HAP-1 (cell line): Measurements from ENCODE around the gene COL28A1.
"Not testable (repeated sequence)": the region's sequence is repeated elsewhere in the genome, so short reads cannot be mapped to it uniquely, and the experiment has no call there.

Experiments used
- DNase-seq, 2 experiments: peaks; one replicate each; pipeline ENCODE4 v3.0.0-alpha.2; 2016 to 2020; ENCODE audit warnings: low spot score in 2 of 2
- H3K27me3 ChIP-seq: fragments of 250-450 bp; sonication (Bioruptor Pico); 2 replicates; pipeline ENCODE4 v1.5.1; 2020; ENCODE audit warnings: low read depth, mild to moderate bottlenecking, moderate library complexity
- H3K36me3 ChIP-seq: fragments of 250-450 bp; sonication (Bioruptor Pico); replicated peaks from 2 replicates; pipeline ENCODE4 v1.5.1; 2020; ENCODE audit warnings: mild to moderate bottlenecking
- H3K4me1 ChIP-seq: fragments of 250-450 bp; sonication (Bioruptor Pico); 2 replicates; pipeline ENCODE4 v1.5.1; 2020; ENCODE audit warnings: mild to moderate bottlenecking
- H3K4me3 ChIP-seq: fragments of 250-450 bp; sonication (Bioruptor Pico); 2 replicates; pipeline ENCODE4 v1.5.1; 2020; ENCODE audit warnings: mild to moderate bottlenecking, moderate library complexity
- H3K9me3 ChIP-seq: fragments of 250-450 bp; sonication (Bioruptor Pico); 2 replicates; pipeline ENCODE4 v1.5.1; 2020; ENCODE audit warnings: mild to moderate bottlenecking, moderate library complexity
- in situ Hi-C: fragments of 300-500 bp; cut with MboI; formaldehyde crosslinking; loops from 3 replicates; pipeline ENCODE4 v1.14.3; 2020; ENCODE audit warnings: low sequenced_read_pairs, inconsistent platforms, mixed read lengths

Gene COL28A1

GRCh38 chr7:7395785-7396184, 139.9 kb downstream of the COL28A1 start:
- H3K36me3 ChIP-seq: no peaks in the 10 kb centered on the region
- H3K27me3 ChIP-seq: no peaks in the 10 kb centered on the region
- H3K4me1 ChIP-seq: peaks cover 12% of the 10 kb centered on the region
- no peak overlapping the region for H3K4me3 ChIP-seq
- H3K9me3 ChIP-seq: no peaks in the 10 kb centered on the region
- in situ Hi-C loops: no loop called here
- no peak for DNase-seq

GRCh38 chr7:7388164-7388563, 147.5 kb downstream of the COL28A1 start:
- in situ Hi-C loops, H3K27me3 ChIP-seq, DNase-seq, H3K36me3 ChIP-seq, H3K4me3 ChIP-seq, H3K4me1 ChIP-seq, H3K9me3 ChIP-seq: not testable (repeated sequence)

DNA sequence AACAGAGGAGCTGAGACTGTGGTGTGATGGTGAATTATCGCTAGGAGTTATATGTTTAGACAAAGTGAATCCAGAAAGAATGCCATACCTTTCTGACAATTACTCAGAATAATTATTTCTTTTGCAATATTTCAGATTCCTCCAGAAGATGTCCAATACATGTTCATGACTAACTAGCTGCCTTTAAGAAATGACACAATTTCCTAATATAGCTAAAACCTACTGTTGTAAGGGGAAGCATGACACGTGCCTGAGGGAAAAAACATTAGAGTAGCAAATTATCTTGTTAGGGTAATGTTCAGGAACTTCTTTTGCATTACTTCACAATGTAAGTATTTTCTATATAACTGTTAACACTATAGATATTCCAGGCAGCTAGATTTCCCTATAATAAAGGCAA, 150.3 kb downstream of the COL28A1 start:
- Histone ChIP-seq H3K9me3 (no peaks in the 10 kb centered on the region), H3K4me1 (no peaks in the 10 kb centered on the region)

GRCh38 chr7:7384228-7384627, 151.4 kb downstream of the COL28A1 start:
- H3K4me3 ChIP-seq: no peak overlapping the region
- no peaks in the 10 kb centered on the region for H3K4me1 ChIP-seq
- in situ Hi-C loops: no loop called here
- no peaks in the 10 kb centered on the region for H3K9me3 ChIP-seq
- no peaks in the 10 kb centered on the region for H3K27me3 ChIP-seq
- DNase-seq: no peak
- H3K36me3 ChIP-seq: no peaks in the 10 kb centered on the region

More for the DNA sequence above, 150.3 kb downstream of the COL28A1 start:
- in situ Hi-C loops: no loop called here
- Histone ChIP-seq H3K36me3 (no peaks in the 10 kb centered on the region), H3K27me3 (no peaks in the 10 kb centered on the region), H3K4me3 (no peak overlapping the region)
- DNase-seq: no peak

GRCh38 chr7:7375538-7375937, 160.1 kb downstream of the COL28A1 start:
- in situ Hi-C loops: no loop called here
- Histone ChIP-seq H3K4me1 (no peaks in the 10 kb centered on the region), H3K4me3 (no peak overlapping the region), H3K27me3 (no peaks in the 10 kb centered on the region), H3K36me3 (no peaks in the 10 kb centered on the region), H3K9me3 (no peaks in the 10 kb centered on the region)
- no peak for DNase-seq

GRCh38 chr7:7370076-7370475, 165.6 kb downstream of the COL28A1 start:
- no peak for DNase-seq
- in situ Hi-C loops: no loop called here
- Histone ChIP-seq H3K9me3 (no peaks in the 10 kb centered on the region), H3K4me1 (no peaks in the 10 kb centered on the region), H3K36me3 (no peaks in the 10 kb centered on the region), H3K4me3 (no peak overlapping the region), H3K27me3 (peaks cover 3% of the 10 kb centered on the region; the same call in 1 of the 2 replicates)

DNA sequence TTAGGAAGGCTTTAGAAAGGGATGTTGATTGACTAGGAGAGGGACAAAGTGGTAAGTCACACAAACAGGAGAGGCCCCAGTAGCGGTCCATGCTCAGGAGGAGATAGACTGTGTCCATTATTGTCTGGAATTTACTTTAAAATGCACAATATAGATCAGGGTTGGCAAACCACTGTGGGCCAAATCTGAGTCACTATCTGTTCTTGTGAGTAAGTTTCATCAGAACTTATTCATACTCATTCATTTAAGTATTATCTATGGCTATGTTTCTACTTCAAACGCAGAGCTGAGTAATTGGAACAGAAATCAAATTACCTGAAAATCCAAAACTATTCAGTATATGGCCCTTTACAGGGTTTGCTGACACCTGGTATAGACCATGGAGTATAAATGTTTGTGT, 166.5 kb downstream of the COL28A1 start:
- H3K9me3 ChIP-seq: no peaks in the 10 kb centered on the region
- DNase-seq: no peak
- no peaks in the 10 kb centered on the region for H3K36me3 ChIP-seq
- in situ Hi-C loops: no loop called here
- no peaks in the 10 kb centered on the region for H3K4me1 ChIP-seq
- H3K27me3 ChIP-seq: peaks cover 3% of the 10 kb centered on the region; the same call in 1 of the 2 replicates
- no peak overlapping the region for H3K4me3 ChIP-seq

GRCh38 chr7:7354674-7355073, 181.0 kb downstream of the COL28A1 start:
- Histone ChIP-seq H3K9me3 (no peaks in the 10 kb centered on the region), H3K4me1 (no peaks in the 10 kb centered on the region; the same call in 1 of the 2 replicates), H3K4me3 (no peak overlapping the region), H3K27me3 (no peaks in the 10 kb centered on the region), H3K36me3 (no peaks in the 10 kb centered on the region)
- in situ Hi-C loops: no loop called here
- DNase-seq: no peak

DNA sequence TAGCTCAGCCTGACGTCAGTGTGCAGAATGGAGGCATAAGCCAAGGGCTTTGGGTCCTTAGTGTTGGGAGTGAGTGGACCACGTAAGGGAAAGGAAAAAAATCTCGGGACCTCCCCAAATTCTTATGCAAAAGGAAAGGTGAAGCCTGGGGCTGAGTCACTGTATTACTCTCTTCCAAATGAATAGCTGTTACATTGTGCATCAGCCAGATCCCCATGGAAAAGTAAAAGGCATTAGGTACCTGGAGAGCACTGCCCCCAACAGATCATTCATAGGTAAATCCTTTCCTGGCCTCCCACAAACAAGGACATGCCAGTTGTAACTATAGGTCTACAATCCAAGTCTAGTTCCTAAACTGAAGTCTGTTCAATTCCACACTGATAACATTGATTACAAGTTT, 182.8 kb downstream of the COL28A1 start:
- no peak for DNase-seq
- no peaks in the 10 kb centered on the region; the same call in 1 of the 2 replicates for H3K4me1 ChIP-seq
- no peaks in the 10 kb centered on the region for H3K9me3 ChIP-seq
- H3K27me3 ChIP-seq: no peaks in the 10 kb centered on the region
- no peak overlapping the region for H3K4me3 ChIP-seq
- no peaks in the 10 kb centered on the region for H3K36me3 ChIP-seq
- in situ Hi-C loops: no loop called here

DNA sequence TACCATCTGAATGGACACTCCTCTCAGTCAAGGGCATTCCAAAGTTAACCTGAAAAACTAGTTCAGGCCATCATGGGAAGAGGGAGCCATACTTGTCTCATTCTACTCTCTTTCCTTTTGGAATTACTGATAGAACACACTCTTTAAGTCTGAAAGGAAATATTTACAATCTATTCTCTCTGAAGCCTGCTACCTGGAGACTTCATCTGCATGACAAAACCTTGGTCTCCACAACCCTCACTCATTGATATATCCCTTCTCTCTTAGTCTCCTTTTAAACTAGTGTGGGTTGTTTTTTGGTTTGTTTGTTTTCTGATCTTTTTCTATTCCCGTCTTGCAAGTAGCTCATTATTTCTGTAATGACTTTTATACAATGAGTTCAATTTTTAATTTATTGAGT, 183.8 kb downstream of the COL28A1 start:
- Histone ChIP-seq H3K9me3 (no peaks in the 10 kb centered on the region), H3K4me3 (no peak overlapping the region), H3K36me3 (no peaks in the 10 kb centered on the region), H3K27me3 (no peaks in the 10 kb centered on the region), H3K4me1 (no peaks in the 10 kb centered on the region; the same call in 1 of the 2 replicates)
- DNase-seq: peak in 1 of 2 experiments; percentile 40
- in situ Hi-C loops: no loop called here

GRCh38 chr7:7351156-7351555, 184.5 kb downstream of the COL28A1 start:
- H3K4me3 ChIP-seq: no peak overlapping the region
- no peak for DNase-seq
- H3K27me3 ChIP-seq: peaks cover 2% of the 10 kb centered on the region; the same call in 1 of the 2 replicates
- H3K9me3 ChIP-seq: no peaks in the 10 kb centered on the region
- H3K36me3 ChIP-seq: no peaks in the 10 kb centered on the region
- in situ Hi-C loops: no loop called here
- no peaks in the 10 kb centered on the region; the same call in 1 of the 2 replicates for H3K4me1 ChIP-seq

- in situ Hi-C loops: no loop called here
- H3K4me3 ChIP-seq: no peak overlapping the region
- no peaks in the 10 kb centered on the region for H3K9me3 ChIP-seq
- H3K4me1 ChIP-seq: no peaks in the 10 kb centered on the region; the same call in 1 of the 2 replicates
- no peak for DNase-seq
- peaks cover 6% of the 10 kb centered on the region; the same call in 1 of the 2 replicates for H3K27me3 ChIP-seq
- H3K36me3 ChIP-seq: no peaks in the 10 kb centered on the region
Observed at GRCh38 chr7:7349156-7349555, 186.5 kb downstream of the COL28A1 start.

GRCh38 chr7:7347045-7347444, 188.6 kb downstream of the COL28A1 start:
- Histone ChIP-seq H3K27me3 (peaks cover 6% of the 10 kb centered on the region; the same call in 1 of the 2 replicates), H3K4me3 (no peak overlapping the region), H3K9me3 (no peaks in the 10 kb centered on the region), H3K36me3 (no peaks in the 10 kb centered on the region), H3K4me1 (no peaks in the 10 kb centered on the region; the same call in 1 of the 2 replicates)
- DNase-seq: no peak
- in situ Hi-C loops: no loop called here

GRCh38 chr7:7344583-7344982, 191.1 kb downstream of the COL28A1 start:
- Histone ChIP-seq H3K27me3 (peaks cover 6% of the 10 kb centered on the region; the same call in 1 of the 2 replicates), H3K36me3 (no peaks in the 10 kb centered on the region), H3K4me3 (no peak overlapping the region), H3K9me3 (no peaks in the 10 kb centered on the region), H3K4me1 (no peaks in the 10 kb centered on the region)
- DNase-seq: no peak
- in situ Hi-C loops: no loop called here

- Histone ChIP-seq H3K4me1 (no peaks in the 10 kb centered on the region), H3K36me3 (no peaks in the 10 kb centered on the region), H3K27me3 (no peaks in the 10 kb centered on the region), H3K4me3 (no peak overlapping the region), H3K9me3 (no peaks in the 10 kb centered on the region)
- DNase-seq: no peak
- in situ Hi-C loops: no loop called here
Observed at GRCh38 chr7:7335909-7336308, 199.8 kb downstream of the COL28A1 start.
